Neural crest cell (in vitro differentiated cells): ENCODE data around the gene TEX10. TPM values are rescaled to one million over a fixed set of nuclear protein-coding genes. Genes with fewer than 3 reads are reported as not detected.

Experiments used
- DNase-seq: peaks from one replicate; pipeline ENCODE4 v3.0.0; 2021; ENCODE audit warnings: low read depth, mixed read lengths, low spot score
- H3K27ac Mint-ChIP-seq: one replicate; pipeline ENCODE4 v1.8.0; 2021; ENCODE audit warnings: mild to moderate bottlenecking, mixed read lengths; ENCODE audit not compliant: unreplicated experiment
- H3K27me3 Mint-ChIP-seq: 2 replicates; pipeline ENCODE4 v1.8.0; 2021; ENCODE audit warnings: low read depth, mild to moderate bottlenecking, mixed read lengths
- H3K36me3 Mint-ChIP-seq: 2 replicates; pipeline ENCODE4 v1.8.0; 2021; ENCODE audit warnings: low read depth, mild to moderate bottlenecking, mixed read lengths
- H3K4me1 Mint-ChIP-seq: 2 replicates; pipeline ENCODE4 v1.8.0; 2021; ENCODE audit warnings: mixed read lengths
- H3K4me3 Mint-ChIP-seq: one replicate; pipeline ENCODE4 v1.8.0; 2021; ENCODE audit warnings: mild to moderate bottlenecking, mixed read lengths
- H3K9me3 Mint-ChIP-seq: 2 replicates; pipeline ENCODE4 v1.8.0; 2021; ENCODE audit warnings: mixed read lengths
- CTCF ChIP-seq: fragments of 200-600 bp; sonication (generic); conservative IDR thresholded peaks from 2 replicates; pipeline ENCODE4 v1.5.0; 2021; ENCODE audit warnings: antibody characterized with exemption, mild to moderate bottlenecking
- total RNA-seq: library from RNA; stranded (reverse); gene quantifications from 2 replicates; pipeline ENCODE4 v1.2.1, GENCODE V29; 2021

The TEX10 gene
- total RNA-seq, 1 donor from 2014 or later: 42.2 TPM

GRCh38 chr9:100281066-100281465 lies 71.7 kb downstream of the TEX10 start:
- Mint-ChIP-seq H3K27ac (no peak overlapping the region), H3K27me3 (no peaks in the 10 kb centered on the region), H3K4me1 (no peaks in the 10 kb centered on the region), H3K4me3 (no peak overlapping the region), H3K36me3 (peaks cover 39% of the 10 kb centered on the region), H3K9me3 (peaks cover 10% of the 10 kb centered on the region)
- DNase-seq: no peak
- TF ChIP-seq CTCF: no peak

GRCh38 chr9:100277166-100277979 lies 75.4 kb downstream of the TEX10 start:
- H3K36me3 Mint-ChIP-seq: peaks cover 16% of the 10 kb centered on the region
- no peaks in the 10 kb centered on the region for H3K4me1 Mint-ChIP-seq
- no peak for DNase-seq
- no peaks in the 10 kb centered on the region for H3K27me3 Mint-ChIP-seq
- H3K27ac Mint-ChIP-seq: peak overlapping the region; percentile 59
- no peak for TF ChIP-seq CTCF
- no peaks in the 10 kb centered on the region for H3K9me3 Mint-ChIP-seq
- H3K4me3 Mint-ChIP-seq: no peak overlapping the region

GRCh38 chr9:100269656-100270055 lies 83.1 kb downstream of the TEX10 start:
- DNase-seq: no peak
- Mint-ChIP-seq H3K27ac (no peak overlapping the region), H3K4me1 (no peaks in the 10 kb centered on the region), H3K27me3 (no peaks in the 10 kb centered on the region), H3K9me3 (no peaks in the 10 kb centered on the region), H3K36me3 (peaks cover 8% of the 10 kb centered on the region), H3K4me3 (no peak overlapping the region)
- TF ChIP-seq CTCF: no peak

- Mint-ChIP-seq H3K36me3 (peaks cover 11% of the 10 kb centered on the region), H3K27me3 (no peaks in the 10 kb centered on the region), H3K4me3 (no peak overlapping the region), H3K9me3 (peaks cover 2% of the 10 kb centered on the region), H3K27ac (no peak overlapping the region), H3K4me1 (no peaks in the 10 kb centered on the region)
- no peak for DNase-seq
- no peak for TF ChIP-seq CTCF
Observed at GRCh38 chr9:100268271-100268670, 84.5 kb downstream of the TEX10 start.

GRCh38 chr9:100267211-100267610 lies 85.5 kb downstream of the TEX10 start:
- no peaks in the 10 kb centered on the region for H3K27me3 Mint-ChIP-seq
- peaks cover 15% of the 10 kb centered on the region for H3K36me3 Mint-ChIP-seq
- peaks cover 2% of the 10 kb centered on the region for H3K9me3 Mint-ChIP-seq
- no peaks in the 10 kb centered on the region for H3K4me1 Mint-ChIP-seq
- no peak for DNase-seq
- H3K4me3 Mint-ChIP-seq: no peak overlapping the region
- H3K27ac Mint-ChIP-seq: no peak overlapping the region
- TF ChIP-seq CTCF: no peak

Other genes with a start within 250 kb of the TEX10 start
- 44.6 and 50.1 TPM in 2 replicates for gene MSANTD3, start 74.2 kb upstream of the TEX10 start, total RNA-seq
- gene TMEFF1, start 120.2 kb upstream of the TEX10 start, total RNA-seq: 43.1 and 47.9 TPM in 2 replicates
- 7.0 and 7.2 TPM in 2 replicates for gene CAVIN4, start 225.1 kb upstream of the TEX10 start, total RNA-seq